Measurements from ENCODE around the gene ANXA9. TPM values are rescaled to one million over a fixed set of nuclear protein-coding genes. Genes with fewer than 3 reads are reported as not detected.

Gene ANXA9
- total and polyA plus RNA-seq, 2 of the 4 experiments (the other 2 are of a cell fraction), result 0.21 to 0.36 TPM

DNA sequence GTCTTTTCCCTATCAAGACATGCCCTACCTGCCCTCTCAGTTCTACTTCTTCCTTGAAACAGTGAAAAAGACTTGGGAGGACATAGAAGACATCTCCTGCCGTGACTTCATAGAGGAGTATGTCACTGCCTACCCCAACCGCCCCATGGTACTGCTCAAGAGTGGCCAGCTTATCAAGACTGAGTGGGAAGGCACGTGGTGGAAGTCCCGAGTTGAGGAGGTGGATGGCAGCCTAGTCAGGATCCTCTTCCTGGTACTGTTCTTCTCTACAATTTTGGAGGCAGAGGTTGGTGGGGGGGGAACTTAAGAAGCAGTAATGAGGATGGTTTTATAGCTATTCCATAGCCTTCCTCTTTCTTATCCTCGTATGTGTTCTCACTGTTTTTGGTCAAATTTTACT is 37.2 kb upstream of the ANXA9 start:
- H3K27me3 ChIP-seq (ENCODE audit: control insufficient read depth, insufficient read depth, low read length), result no peaks in the 10 kb centered on the region
- no peak overlapping the region for H2AFZ ChIP-seq (replicated peaks; ENCODE audit: low read length, poor library complexity)
- no peak overlapping the region for H2BK5ac ChIP-seq (ENCODE audit: low read depth, low read length, poor library complexity, severe bottlenecking)
- H3K18ac ChIP-seq (ENCODE audit: low read depth, low read length), result no peak overlapping the region
- no peak overlapping the region for H3K27ac ChIP-seq (ENCODE audit: insufficient read depth, low read length)
- POLR2A ChIA-PET (ENCODE audit: unreplicated experiment), result no interaction called here
- no peak overlapping the region for H4K91ac ChIP-seq (ENCODE audit: insufficient read depth, low read depth, low read length)
- no peak overlapping the region for H4K8ac ChIP-seq (ENCODE audit: low read depth in 2 of 2, low read length in 2 of 2)
- no TSS peak for BruUV-seq (replicated peaks)
- no peaks in the 10 kb centered on the region for H3K4me1 ChIP-seq (ENCODE audit: control insufficient read depth, insufficient read depth, low read length)
- H2BK15ac ChIP-seq (ENCODE audit: low read depth, low read length), result no peak overlapping the region
- WGBS, 2 experiments (ENCODE audit: extremely low coverage in 2 of 2, insufficient read length in 1 of 2), result 88% methylated on average over 3 of the region's 5 CpGs; no CpG with 5 or more reads in 1 of the 2 experiments
- H2BK120ac ChIP-seq (ENCODE audit: low read depth, low read length), result no peak overlapping the region
- H4K5ac ChIP-seq (ENCODE audit: low read depth, low read length), result no peak overlapping the region
- intact Hi-C loops (cut with micrococcal nuclease) (no loop called here), in situ Hi-C loops (cut with MboI; ENCODE audit: low sequenced_read_pairs) (no loop called here), dilution Hi-C loops (cut with HindIII; ENCODE audit: low sequenced_read_pairs, unreplicated experiment) (no loop called here)
- no peak overlapping the region for H2BK20ac ChIP-seq (ENCODE audit: low read depth, low read length)
- no peak overlapping the region for H2AK5ac ChIP-seq (ENCODE audit: low read depth, low read length)
- H3K36me3 ChIP-seq (ENCODE audit: control insufficient read depth, insufficient read depth, low read length), result peaks cover 51% of the 10 kb centered on the region
- 0 out of 4 replicates have a peak, but pooled peaks cover 0 to 6% of the 10 kb centered on the region in 2 experiments for H3K79me1 ChIP-seq (ENCODE audit: low read depth in 1 of 2, low read length in 2 of 2)
- no peak overlapping the region for H2AK9ac ChIP-seq (replicated peaks; ENCODE audit: low read depth, low read length, poor library complexity)
- no peak overlapping the region for H3K4ac ChIP-seq (ENCODE audit: low read depth, low read length)
- H3K23ac ChIP-seq (ENCODE audit: low read depth, low read length), result no peak overlapping the region
- no peak overlapping the region for H3K56ac ChIP-seq (ENCODE audit: extremely low read depth, insufficient read depth, low read length)
- H3K4me3 ChIP-seq (ENCODE audit: insufficient read depth, low read depth, low read length), result no peak overlapping the region
- CTCF ChIA-PET, result no interaction called here
- H3K4me2 ChIP-seq (ENCODE audit: low read depth, low read length), result no peak overlapping the region
- no peaks in the 10 kb centered on the region for H4K20me1 ChIP-seq (ENCODE audit: insufficient read depth, low read length)
- H3K14ac ChIP-seq (replicated peaks; ENCODE audit: low read depth, low read length), result no peak overlapping the region
- TF ChIP-seq NFE2L2 (IDR thresholded peaks at IDR 0.05; ENCODE audit: low read depth, low read length) (no peak), CEBPB (IDR thresholded peaks at IDR 0.05; ENCODE audit: low read depth, low read length) (no peak), CTCF (conservative IDR thresholded peaks at IDR 0.05; ENCODE audit: low read depth, low read length) (no peak), MAFK (IDR thresholded peaks at IDR 0.05; ENCODE audit: low read depth, low read length) (no peak), POLR2A (IDR thresholded peaks at IDR 0.05; ENCODE audit: low read depth, low read length) (no peak), RAD21 (IDR thresholded peaks at IDR 0.05; ENCODE audit: low read length) (no peak), MXI1 (IDR thresholded peaks at IDR 0.05; ENCODE audit: borderline replicate concordance, low read depth, low read length) (no peak), FOS (IDR thresholded peaks at IDR 0.05; ENCODE audit: low read depth, low read length) (no peak), BHLHE40 (IDR thresholded peaks at IDR 0.05; ENCODE audit: low read depth, low read length) (no peak), CHD1 (IDR thresholded peaks at IDR 0.05; ENCODE audit: low read depth, low read length) (no peak), RFX5 (IDR thresholded peaks at IDR 0.05; ENCODE audit: low read depth, low read length) (no peak), ELK1 (IDR thresholded peaks at IDR 0.05; ENCODE audit: borderline replicate concordance, low read depth, low read length) (no peak), RCOR1 (IDR thresholded peaks at IDR 0.05; ENCODE audit: insufficient replicate concordance, low read length) (no peak), MAZ (IDR thresholded peaks at IDR 0.05; ENCODE audit: borderline replicate concordance, low read depth, low read length) (no peak), SMC3 (IDR thresholded peaks at IDR 0.05; ENCODE audit: low read depth, low read length) (no peak)
- TF ChIP-seq, protein P1, sequence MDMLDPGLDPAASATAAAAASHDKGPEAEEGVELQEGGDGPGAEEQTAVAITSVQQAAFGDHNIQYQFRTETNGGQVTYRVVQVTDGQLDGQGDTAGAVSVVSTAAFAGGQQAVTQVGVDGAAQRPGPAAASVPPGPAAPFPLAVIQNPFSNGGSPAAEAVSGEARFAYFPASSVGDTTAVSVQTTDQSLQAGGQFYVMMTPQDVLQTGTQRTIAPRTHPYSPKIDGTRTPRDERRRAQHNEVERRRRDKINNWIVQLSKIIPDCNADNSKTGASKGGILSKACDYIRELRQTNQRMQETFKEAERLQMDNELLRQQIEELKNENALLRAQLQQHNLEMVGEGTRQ (IDR thresholded peaks at IDR 0.05; ENCODE audit: low read depth, low read length), result no peak
- no peak for DNase-seq
- H3K9me1 ChIP-seq (ENCODE audit: insufficient read depth, low read length), result no peaks in the 10 kb centered on the region
- H3K9ac ChIP-seq (ENCODE audit: low read depth, low read length), result no peak overlapping the region
- no peak for ATAC-seq (ENCODE audit: low read depth)
- no peaks in the 10 kb centered on the region for H3K9me3 ChIP-seq (ENCODE audit: control insufficient read depth, insufficient read depth, low read length)

All from IMR-90 (cell line).